ENCODE results near the gene SLC39A13. TPM values are rescaled to one million over a fixed set of nuclear protein-coding genes. Genes with fewer than 3 reads are reported as not detected.

SLC39A13 gene
- total RNA-seq, 1 experiment from 2014 or later, result 29.2 TPM

DNA sequence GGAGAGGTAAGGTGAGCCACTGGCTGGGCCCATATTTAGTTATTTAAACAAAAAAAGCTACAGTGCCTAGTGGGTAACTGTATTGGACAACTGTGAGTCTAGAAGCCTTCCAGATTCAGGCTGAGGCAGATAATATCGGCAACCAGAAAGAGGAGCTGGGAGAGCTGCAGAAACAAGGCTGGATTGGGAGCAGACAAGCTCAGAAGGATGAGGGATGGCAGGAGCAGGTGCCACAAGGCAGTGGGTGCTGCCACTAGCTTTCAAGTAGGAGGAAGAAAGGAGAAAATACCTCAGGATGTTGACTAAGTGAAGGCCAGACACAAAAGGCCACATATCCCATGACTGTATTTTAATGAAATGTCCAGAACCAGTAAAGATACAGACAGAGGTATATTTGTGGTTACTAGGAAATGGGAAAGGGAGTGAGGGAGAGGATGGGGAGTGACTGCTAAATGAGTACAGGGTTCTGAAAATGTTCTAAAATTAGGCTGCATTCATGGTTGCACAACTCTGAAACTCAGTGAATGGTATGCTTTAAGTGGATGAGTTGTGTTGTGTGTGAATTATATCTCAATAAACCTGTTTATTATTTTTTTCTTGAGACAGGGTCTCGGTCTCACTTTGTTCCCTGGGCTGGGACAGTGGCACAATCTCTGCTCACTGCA is 52.3 kb downstream of the SLC39A13 start:
- no peaks in the 10 kb centered on the region for H3K4me1 ChIP-seq (ENCODE audit: insufficient read depth, low read length)
- no peaks in the 10 kb centered on the region for H3K79me2 ChIP-seq (ENCODE audit: insufficient read depth, low read length)
- H2BK15ac ChIP-seq (ENCODE audit: low read depth, low read length), result no peak overlapping the region
- H3K18ac ChIP-seq (ENCODE audit: insufficient read length, low read depth, low read length), result no peak overlapping the region
- Mint-ChIP-seq H3K4me1 (peaks cover 11 to 16% of the 10 kb centered on the region in 2 experiments), H3K27ac (peak overlapping the region; percentile 48 to 59 (median 58); a peak in 5 of 7 replicates), H3K4me3 (no peak overlapping the region), H3K9me3 (no peaks in the 10 kb centered on the region), H3K27me3 (ENCODE audit: low read depth) (no peaks in the 10 kb centered on the region; the same call in none of the 2 replicates), H3K36me3 (ENCODE audit: insufficient read depth in 1 of 3, low read depth in 3 of 3) (peaks cover 0 to 18% (median 6%) of the 10 kb centered on the region in 3 experiments; a peak in 6 of 7 replicates)
- TF ChIP-seq, protein P1, sequence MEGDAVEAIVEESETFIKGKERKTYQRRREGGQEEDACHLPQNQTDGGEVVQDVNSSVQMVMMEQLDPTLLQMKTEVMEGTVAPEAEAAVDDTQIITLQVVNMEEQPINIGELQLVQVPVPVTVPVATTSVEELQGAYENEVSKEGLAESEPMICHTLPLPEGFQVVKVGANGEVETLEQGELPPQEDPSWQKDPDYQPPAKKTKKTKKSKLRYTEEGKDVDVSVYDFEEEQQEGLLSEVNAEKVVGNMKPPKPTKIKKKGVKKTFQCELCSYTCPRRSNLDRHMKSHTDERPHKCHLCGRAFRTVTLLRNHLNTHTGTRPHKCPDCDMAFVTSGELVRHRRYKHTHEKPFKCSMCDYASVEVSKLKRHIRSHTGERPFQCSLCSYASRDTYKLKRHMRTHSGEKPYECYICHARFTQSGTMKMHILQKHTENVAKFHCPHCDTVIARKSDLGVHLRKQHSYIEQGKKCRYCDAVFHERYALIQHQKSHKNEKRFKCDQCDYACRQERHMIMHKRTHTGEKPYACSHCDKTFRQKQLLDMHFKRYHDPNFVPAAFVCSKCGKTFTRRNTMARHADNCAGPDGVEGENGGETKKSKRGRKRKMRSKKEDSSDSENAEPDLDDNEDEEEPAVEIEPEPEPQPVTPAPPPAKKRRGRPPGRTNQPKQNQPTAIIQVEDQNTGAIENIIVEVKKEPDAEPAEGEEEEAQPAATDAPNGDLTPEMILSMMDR (conservative IDR thresholded peaks at IDR 0.05), result no peak
- no peaks in the 10 kb centered on the region for H4K20me1 ChIP-seq (ENCODE audit: control insufficient read depth, insufficient read depth, insufficient read length)
- H3K9me3 ChIP-seq (ENCODE audit: control insufficient read depth, low read depth, low read length), result no peaks in the 10 kb centered on the region
- H4K8ac ChIP-seq (replicated peaks; ENCODE audit: insufficient read length, low read depth, low read length), result no peak overlapping the region
- H4K91ac ChIP-seq (ENCODE audit: insufficient read length, low read depth, low read length), result no peak overlapping the region
- no CpG with 5 or more reads among the region's 2 CpGs for WGBS (ENCODE audit: extremely low coverage, insufficient read length, low lambda C conversion rate)
- H2BK5ac ChIP-seq (ENCODE audit: insufficient read length, low read length), result no peak overlapping the region
- no peak overlapping the region for H2BK120ac ChIP-seq (ENCODE audit: low read depth, low read length, poor library complexity, severe bottlenecking)
- no peak overlapping the region for H3K9ac ChIP-seq (ENCODE audit: extremely low read depth, insufficient read length, low read length)
- H3T11ph ChIP-seq (ENCODE audit: low read length), result no peak overlapping the region
- H2BK12ac ChIP-seq (ENCODE audit: insufficient read length, low read depth, low read length), result no peak overlapping the region
- no peak overlapping the region for H3K14ac ChIP-seq (ENCODE audit: insufficient read depth, low read length)
- H3K23ac ChIP-seq (ENCODE audit: insufficient read length, low read depth, low read length), result no peak overlapping the region
- H3K23me2 ChIP-seq (ENCODE audit: insufficient read length, low read depth, low read length, poor library complexity, severe bottlenecking), result no peaks in the 10 kb centered on the region
- no peak overlapping the region for H3K4me2 ChIP-seq (ENCODE audit: insufficient read depth, insufficient read length, low read length)
- no peak overlapping the region for H2BK20ac ChIP-seq (ENCODE audit: low read depth, low read length, poor library complexity, severe bottlenecking)
- H3K27ac ChIP-seq (ENCODE audit: insufficient read length, low read depth, low read length), result no peak overlapping the region
- H3K27me3 ChIP-seq (ENCODE audit: insufficient read depth, low read length), result no peaks in the 10 kb centered on the region
- no peak overlapping the region for H2AFZ ChIP-seq (ENCODE audit: low read length)
- no peak overlapping the region for H3K56ac ChIP-seq (ENCODE audit: insufficient read length, low read depth, low read length)
- no peak overlapping the region for H2AK5ac ChIP-seq (ENCODE audit: insufficient read length, low read length)
- no peaks in the 10 kb centered on the region for H3K79me1 ChIP-seq (ENCODE audit: insufficient read depth, low read depth, low read length, poor library complexity, severe bottlenecking)
- H3K4ac ChIP-seq (ENCODE audit: low read depth, low read length), result no peak overlapping the region
- no peak for DNase-seq
- no peak overlapping the region for H4K5ac ChIP-seq (ENCODE audit: insufficient read length, low read depth, low read length)
